PC-3 (cell line): Measurements from ENCODE around the gene GJD3. TPM values are rescaled to one million over a fixed set of nuclear protein-coding genes. Genes with fewer than 3 reads are reported as not detected.
"Not testable (repeated sequence)": the region's sequence is repeated elsewhere in the genome, so short reads cannot be mapped to it uniquely, and the experiment has no call there.

Experiments used
- ATAC-seq: fragments of 200-7000 bp; cut with Tn5 transposase; 2 replicates; pipeline ENCODE4 v1.9.1; 2020; ENCODE audit warnings: mild to moderate bottlenecking, moderate library complexity
- Bru-seq: library from RNA; stranded (reverse); fragments of 400-500 nt; gene quantifications from one replicate; lab custom pipeline; 2021; lab: Mats Ljungman, UMichigan
- BruChase-seq, 2 experiments: library from RNA; stranded (reverse); fragments of 400-500 nt; gene quantifications; one replicate each; lab custom pipeline; 2021; lab: Mats Ljungman, UMichigan
- BruUV-seq: library from RNA; stranded (reverse); fragments of 400-500 nt; replicated peaks from 2 replicates; lab custom pipeline; 2021; lab: Mats Ljungman, UMichigan
- CTCF ChIA-PET: fragments of 300-600 bp; sonication (Branson Sonifier 250); formaldehyde crosslinking; loops from one replicate; lab custom pipeline; 2022; ENCODE audit warnings: antibody characterized with exemption; lab: Charles Lee
- POLR2A ChIA-PET: fragments of 300-600 bp; sonication (Branson Sonifier 250); formaldehyde crosslinking; loops from one replicate; lab custom pipeline; 2022; ENCODE audit warnings: antibody characterized with exemption; ENCODE audit not compliant: unreplicated experiment; lab: Charles Lee
- DNase-seq: peaks from one replicate; pipeline ENCODE4 v3.0.0-alpha.2; 2015
- H2AFZ ChIP-seq: fragments of 300-600 bp; sonication (generic); 2 replicates; pipeline ENCODE4 v1.6.0; 2016; ENCODE audit warnings: antibody characterized with exemption, low read length
- H3F3A ChIP-seq: fragments of 300-600 bp; sonication (generic); one replicate; pipeline ENCODE4 v1.6.0; 2017; ENCODE audit warnings: antibody characterized with exemption, low read length, control low read depth, mild to moderate bottlenecking; ENCODE audit not compliant: unreplicated experiment
- H3K27ac ChIP-seq: fragments of 300-600 bp; sonication (generic); 2 replicates; pipeline ENCODE4 v1.5.1; 2016; ENCODE audit warnings: mild to moderate bottlenecking, low read length
- H3K27me3 ChIP-seq: fragments of 300-600 bp; sonication (generic); 2 replicates; pipeline ENCODE4 v1.6.1; 2016; ENCODE audit warnings: low read length, mixed read lengths
- H3K36me3 ChIP-seq: fragments of 300-600 bp; sonication (generic); 2 replicates; pipeline ENCODE4 v1.6.1; 2016; ENCODE audit warnings: low read depth, mixed run types, low read length, mixed read lengths
- H3K4me1 ChIP-seq: fragments of 300-600 bp; sonication (generic); 2 replicates; pipeline ENCODE4 v1.5.1; 2016; ENCODE audit warnings: low read length; ENCODE audit not compliant: insufficient read depth
- H3K4me2 ChIP-seq: fragments of 300-600 bp; sonication (generic); 2 replicates; pipeline ENCODE4 v1.6.0; 2016; ENCODE audit warnings: low read length
- H3K4me3 ChIP-seq: fragments of 300-600 bp; sonication (generic); 2 replicates; pipeline ENCODE4 v1.5.1; 2016; ENCODE audit warnings: mild to moderate bottlenecking, low read length, mixed read lengths
- H3K79me2 ChIP-seq: fragments of 300-600 bp; sonication (generic); 2 replicates; pipeline ENCODE4 v1.6.1; 2017; ENCODE audit warnings: low read length, mixed read lengths
- H3K9ac ChIP-seq: fragments of 300-600 bp; sonication (generic); 2 replicates; pipeline ENCODE4 v1.6.0; 2016; ENCODE audit warnings: mild to moderate bottlenecking, low read length
- H3K9me2 ChIP-seq: fragments of 300-600 bp; sonication (generic); replicated peaks from 2 replicates; pipeline ENCODE4 v1.6.1; 2016; ENCODE audit warnings: mixed run types, low read length, mixed read lengths
- H3K9me3 ChIP-seq: fragments of 300-600 bp; sonication (generic); 2 replicates; pipeline ENCODE4 v1.6.1; 2016; ENCODE audit warnings: low read length, mixed read lengths
- H4K20me1 ChIP-seq: fragments of 300-600 bp; sonication (generic); 2 replicates; pipeline ENCODE4 v1.6.1; 2016; ENCODE audit warnings: low read length, mixed read lengths
- EZH2 ChIP-seq: fragments of 300-600 bp; sonication (generic); IDR thresholded peaks from one replicate; pipeline ENCODE4 v1.6.1; 2017; ENCODE audit warnings: antibody characterized with exemption, mild to moderate bottlenecking, low read length; ENCODE audit not compliant: unreplicated experiment
- EZH2phosphoT487 ChIP-seq: fragments of 300-600 bp; sonication (generic); IDR thresholded peaks from 2 replicates; pipeline ENCODE4 v1.6.1; 2018; ENCODE audit warnings: mild to moderate bottlenecking, antibody characterized with exemption, low read length, borderline replicate concordance
- intact Hi-C: fragments of 100-400 bp; cut with micrococcal nuclease; formaldehyde crosslinking; loops from 2 replicates; pipeline ENCODE4 v1.9.0; 2023
- long read RNA-seq: library from polyadenylated mRNA; unstranded; transcript quantifications from one replicate; pipeline ENCODE4 v2.0.0, GENCODE V29; 2021; ENCODE audit not compliant: unreplicated experiment
- total RNA-seq: library from RNA; depleted of rRNA; stranded (reverse); fragments of >200 nt; gene quantifications from 2 replicates; pipeline ENCODE4 v1.2.3, GENCODE V29; 2014; rRNA removed
- TF ChIP-seq, protein P1 (sequence below): fragments of 300-600 bp; sonication (generic); conservative IDR thresholded peaks from 2 replicates; pipeline ENCODE4 v1.5.1; 2017; ENCODE audit warnings: antibody characterized with exemption, low read depth, mild to moderate bottlenecking, low read length

The GJD3 gene, protein sequence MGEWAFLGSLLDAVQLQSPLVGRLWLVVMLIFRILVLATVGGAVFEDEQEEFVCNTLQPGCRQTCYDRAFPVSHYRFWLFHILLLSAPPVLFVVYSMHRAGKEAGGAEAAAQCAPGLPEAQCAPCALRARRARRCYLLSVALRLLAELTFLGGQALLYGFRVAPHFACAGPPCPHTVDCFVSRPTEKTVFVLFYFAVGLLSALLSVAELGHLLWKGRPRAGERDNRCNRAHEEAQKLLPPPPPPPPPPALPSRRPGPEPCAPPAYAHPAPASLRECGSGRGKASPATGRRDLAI
- total RNA-seq = not detected in 2 replicates
- not detected for Bru-seq, nascent RNA
- BruChase-seq, experiment 1, labeled RNA remaining after a 6-hour chase = not detected
- BruChase-seq, experiment 2, labeled RNA remaining after a 2-hour chase = not detected
- long read RNA-seq = 0 reads

- Histone ChIP-seq H3K36me3 (no peaks in the 10 kb centered on the region), H3K9me2 (no peaks in the 10 kb centered on the region), H3K27me3 (no peaks in the 10 kb centered on the region), H4K20me1 (no peaks in the 10 kb centered on the region), H3K27ac (no peak within 1 kb of the TSS), H3K79me2 (no peaks in the 10 kb centered on the region), H3K4me3 (peak within 1 kb of the TSS; percentile 67), H3F3A (no peaks in the 10 kb centered on the region), H3K9me3 (no peaks in the 10 kb centered on the region), H3K4me2 (peak within 1 kb of the TSS; percentile 84), H2AFZ (no peak within 1 kb of the TSS), H3K4me1 (no peaks in the 10 kb centered on the region), H3K9ac (no peak within 1 kb of the TSS)
- DNase-seq = no peak
- ChIA-PET CTCF (no interaction called here), POLR2A (no interaction called here)
- BruUV-seq = no TSS peak
- ATAC-seq = no peak
- TF ChIP-seq, protein P1, sequence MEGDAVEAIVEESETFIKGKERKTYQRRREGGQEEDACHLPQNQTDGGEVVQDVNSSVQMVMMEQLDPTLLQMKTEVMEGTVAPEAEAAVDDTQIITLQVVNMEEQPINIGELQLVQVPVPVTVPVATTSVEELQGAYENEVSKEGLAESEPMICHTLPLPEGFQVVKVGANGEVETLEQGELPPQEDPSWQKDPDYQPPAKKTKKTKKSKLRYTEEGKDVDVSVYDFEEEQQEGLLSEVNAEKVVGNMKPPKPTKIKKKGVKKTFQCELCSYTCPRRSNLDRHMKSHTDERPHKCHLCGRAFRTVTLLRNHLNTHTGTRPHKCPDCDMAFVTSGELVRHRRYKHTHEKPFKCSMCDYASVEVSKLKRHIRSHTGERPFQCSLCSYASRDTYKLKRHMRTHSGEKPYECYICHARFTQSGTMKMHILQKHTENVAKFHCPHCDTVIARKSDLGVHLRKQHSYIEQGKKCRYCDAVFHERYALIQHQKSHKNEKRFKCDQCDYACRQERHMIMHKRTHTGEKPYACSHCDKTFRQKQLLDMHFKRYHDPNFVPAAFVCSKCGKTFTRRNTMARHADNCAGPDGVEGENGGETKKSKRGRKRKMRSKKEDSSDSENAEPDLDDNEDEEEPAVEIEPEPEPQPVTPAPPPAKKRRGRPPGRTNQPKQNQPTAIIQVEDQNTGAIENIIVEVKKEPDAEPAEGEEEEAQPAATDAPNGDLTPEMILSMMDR = no peak
- TF ChIP-seq EZH2phosphoT487 (no peak), EZH2 (no peak)
- intact Hi-C loops = no loop called here
Observed at GRCh38 chr17:40364121-40364861, at the start of gene GJD3. TSS of gene GJD3 (minus strand) at chr17:40364737. CDS start at chr17:40363815, 922 bp downstream.

DNA sequence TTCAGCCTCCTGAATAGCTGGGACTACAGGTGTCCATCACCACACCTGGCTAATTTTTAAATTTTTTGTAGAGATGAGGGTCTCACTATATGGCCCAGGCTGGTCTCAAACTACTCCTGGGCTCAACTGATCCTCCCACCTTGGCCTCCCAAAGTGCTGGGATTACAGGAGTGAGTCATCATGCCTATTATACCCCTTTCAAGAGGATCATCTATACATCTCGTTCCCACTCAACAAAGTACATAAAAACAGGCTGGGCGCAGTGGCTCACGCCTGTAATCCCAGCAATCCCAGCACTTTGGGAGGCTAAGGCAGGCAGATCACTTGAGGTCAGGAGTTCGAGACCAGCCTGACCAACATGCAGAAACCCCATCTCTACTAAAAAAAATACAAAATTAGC, 49.8 kb upstream of the GJD3 start:
- ATAC-seq, H3K9me3 ChIP-seq, H3K9me2 ChIP-seq, H2AFZ ChIP-seq, BruUV-seq, H3F3A ChIP-seq, intact Hi-C loops, H3K4me2 ChIP-seq, H3K4me3 ChIP-seq, H3K27me3 ChIP-seq, H3K27ac ChIP-seq, H4K20me1 ChIP-seq, DNase-seq, H3K9ac ChIP-seq, POLR2A ChIA-PET: not testable (repeated sequence)
- Histone ChIP-seq H3K36me3 (peaks cover 44% of the 10 kb centered on the region), H3K4me1 (peaks cover 12% of the 10 kb centered on the region), H3K79me2 (peaks cover 40% of the 10 kb centered on the region)
- CTCF ChIA-PET = interaction anchor here (0.6 kb wide), 1 partner anchor 15 kb away, joined by 8 read pairs; no protein-coding TSS in a partner anchor

GRCh38 chr17:40412880-40413279, 48.3 kb upstream of the GJD3 start:
- H3K4me1 ChIP-seq = peaks cover 8% of the 10 kb centered on the region
- no peak overlapping the region for H3K4me3 ChIP-seq
- H3K27me3 ChIP-seq = no peaks in the 10 kb centered on the region
- peaks cover 52% of the 10 kb centered on the region for H3K36me3 ChIP-seq
- no peak overlapping the region for H2AFZ ChIP-seq
- H3K79me2 ChIP-seq = peaks cover 40% of the 10 kb centered on the region
- no TSS peak for BruUV-seq
- H4K20me1 ChIP-seq = no peaks in the 10 kb centered on the region
- DNase-seq (no peak), ATAC-seq (no peak)
- ChIA-PET POLR2A (no interaction called here), CTCF (no interaction called here)
- intact Hi-C loops = no loop called here
- H3K9me2 ChIP-seq = no peaks in the 10 kb centered on the region
- H3K9me3 ChIP-seq = no peaks in the 10 kb centered on the region
- H3F3A ChIP-seq = no peaks in the 10 kb centered on the region
- no peak overlapping the region for H3K4me2 ChIP-seq
- H3K27ac ChIP-seq = no peak overlapping the region
- TF ChIP-seq EZH2phosphoT487 (no peak), EZH2 (no peak)
- TF ChIP-seq, protein P1 = no peak
- H3K9ac ChIP-seq = no peak overlapping the region
